GM20000 (cell line): Measurements from ENCODE around the gene ANKRD44.

Experiments
- DNase-seq: peaks from one replicate; pipeline ENCODE4 v3.0.0; 2012; ENCODE audit warnings: low spot score
- TF ChIP-seq, protein P1 (sequence below): IDR thresholded peaks from 2 replicates; pipeline ENCODE4 v1.5.1; 2012; ENCODE audit warnings: mild to moderate bottlenecking, control low read depth; ENCODE audit errors: extremely low read depth, missing control alignments

The ANKRD44 gene

DNA sequence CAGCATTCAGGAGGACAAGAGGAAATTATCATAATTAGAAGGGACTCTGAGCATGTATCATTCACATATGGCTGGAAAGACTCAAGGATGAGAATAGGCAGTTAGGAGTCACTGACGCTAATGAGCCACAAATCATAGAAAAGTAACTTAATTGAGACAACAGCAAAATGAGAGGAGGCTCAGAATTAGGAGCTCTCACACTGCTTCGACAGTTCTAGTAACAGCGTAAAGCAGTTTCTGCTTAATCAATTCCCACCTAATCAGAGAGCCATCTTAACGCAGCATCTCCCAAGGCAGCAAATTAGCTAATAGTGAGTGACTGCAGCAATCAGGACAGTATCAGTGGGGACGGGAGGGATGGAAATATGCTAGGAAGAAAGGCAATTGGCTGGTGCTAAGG lies 32.8 kb downstream of the ANKRD44 start:
- DNase-seq, result no peak
- TF ChIP-seq, protein P1, sequence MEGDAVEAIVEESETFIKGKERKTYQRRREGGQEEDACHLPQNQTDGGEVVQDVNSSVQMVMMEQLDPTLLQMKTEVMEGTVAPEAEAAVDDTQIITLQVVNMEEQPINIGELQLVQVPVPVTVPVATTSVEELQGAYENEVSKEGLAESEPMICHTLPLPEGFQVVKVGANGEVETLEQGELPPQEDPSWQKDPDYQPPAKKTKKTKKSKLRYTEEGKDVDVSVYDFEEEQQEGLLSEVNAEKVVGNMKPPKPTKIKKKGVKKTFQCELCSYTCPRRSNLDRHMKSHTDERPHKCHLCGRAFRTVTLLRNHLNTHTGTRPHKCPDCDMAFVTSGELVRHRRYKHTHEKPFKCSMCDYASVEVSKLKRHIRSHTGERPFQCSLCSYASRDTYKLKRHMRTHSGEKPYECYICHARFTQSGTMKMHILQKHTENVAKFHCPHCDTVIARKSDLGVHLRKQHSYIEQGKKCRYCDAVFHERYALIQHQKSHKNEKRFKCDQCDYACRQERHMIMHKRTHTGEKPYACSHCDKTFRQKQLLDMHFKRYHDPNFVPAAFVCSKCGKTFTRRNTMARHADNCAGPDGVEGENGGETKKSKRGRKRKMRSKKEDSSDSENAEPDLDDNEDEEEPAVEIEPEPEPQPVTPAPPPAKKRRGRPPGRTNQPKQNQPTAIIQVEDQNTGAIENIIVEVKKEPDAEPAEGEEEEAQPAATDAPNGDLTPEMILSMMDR, result no peak

DNA sequence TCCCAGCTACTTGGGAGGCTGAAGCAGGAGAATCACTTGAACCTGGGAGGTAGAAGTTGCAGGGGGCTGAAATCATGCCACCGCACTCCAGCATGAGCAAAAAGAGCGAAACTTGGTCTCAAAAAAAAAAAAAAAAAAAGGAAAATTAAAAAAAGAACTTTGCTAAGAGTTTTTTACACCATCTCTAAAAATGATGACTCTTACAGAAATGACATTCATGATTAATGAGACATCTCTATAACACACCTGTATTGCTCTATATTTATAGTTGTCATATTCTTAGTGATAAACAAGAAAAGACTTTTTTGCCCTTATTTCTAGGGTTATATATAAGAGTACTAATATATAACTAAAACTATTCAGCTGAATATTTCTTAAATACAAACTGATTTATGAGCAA lies 34.4 kb downstream of the ANKRD44 start:
- no peak for DNase-seq
- TF ChIP-seq, protein P1, result no peak

DNA sequence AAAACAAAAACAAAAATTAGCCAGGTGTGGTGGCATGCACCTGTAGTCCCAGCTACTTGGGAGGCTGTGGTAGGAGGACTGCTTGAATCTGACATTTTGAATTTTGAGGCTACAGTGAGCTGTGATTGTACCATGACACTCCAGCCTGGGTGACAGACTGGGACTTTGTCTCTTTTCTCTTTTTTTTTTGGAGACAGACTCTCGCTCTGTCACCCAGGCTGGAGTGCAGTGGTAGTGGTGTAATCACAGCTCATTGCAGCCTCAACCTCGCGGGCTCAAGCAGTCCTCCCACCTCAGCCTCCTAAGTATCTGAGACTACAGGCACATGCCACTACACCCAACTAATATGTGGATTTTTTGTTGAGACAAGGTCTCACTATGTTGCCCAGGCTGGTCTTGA lies 35.6 kb downstream of the ANKRD44 start:
- TF ChIP-seq, protein P1, result no peak
- DNase-seq, result no peak

DNA sequence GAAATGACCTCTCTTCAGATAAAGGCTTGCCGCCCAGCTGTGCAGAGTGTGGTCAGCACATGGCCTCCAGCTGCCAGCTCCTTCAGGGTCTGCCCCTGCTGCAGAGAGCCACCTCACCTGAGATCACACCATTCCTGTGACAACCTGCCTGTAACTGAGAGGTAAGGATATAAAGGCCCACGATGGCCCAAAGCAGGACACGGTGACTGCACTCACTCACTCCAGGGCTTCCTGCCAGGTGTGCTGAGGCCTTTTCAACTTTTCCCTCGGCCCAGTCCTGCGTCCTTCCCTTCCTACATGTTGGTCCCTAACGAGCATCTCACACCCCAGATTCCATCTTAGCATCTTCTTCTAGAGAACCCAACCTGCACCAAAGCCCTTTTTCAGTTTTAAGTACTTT lies 36.2 kb downstream of the ANKRD44 start:
- DNase-seq, result no peak
- TF ChIP-seq, protein P1, result no peak

DNA sequence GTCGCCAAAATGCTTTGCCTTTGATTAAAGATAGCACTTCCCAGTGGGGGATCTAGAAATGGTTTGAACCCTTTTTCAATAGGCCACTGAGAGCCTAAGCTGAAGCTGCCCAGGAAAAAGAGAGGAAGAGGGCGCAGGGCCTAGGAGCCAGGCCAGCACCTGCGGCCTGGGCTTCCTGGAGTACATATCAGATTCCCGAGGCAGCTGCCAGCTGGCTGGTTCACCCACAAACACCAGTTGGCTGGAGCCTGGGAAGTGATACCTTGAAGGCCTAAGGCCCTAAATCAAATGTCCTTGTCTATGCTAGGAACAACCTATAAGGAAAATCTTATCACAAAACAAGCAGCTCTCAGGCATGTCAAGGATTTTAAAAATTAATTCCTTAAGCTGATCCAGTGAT lies 37.1 kb downstream of the ANKRD44 start:
- TF ChIP-seq, protein P1, result no peak
- DNase-seq, result no peak

DNA sequence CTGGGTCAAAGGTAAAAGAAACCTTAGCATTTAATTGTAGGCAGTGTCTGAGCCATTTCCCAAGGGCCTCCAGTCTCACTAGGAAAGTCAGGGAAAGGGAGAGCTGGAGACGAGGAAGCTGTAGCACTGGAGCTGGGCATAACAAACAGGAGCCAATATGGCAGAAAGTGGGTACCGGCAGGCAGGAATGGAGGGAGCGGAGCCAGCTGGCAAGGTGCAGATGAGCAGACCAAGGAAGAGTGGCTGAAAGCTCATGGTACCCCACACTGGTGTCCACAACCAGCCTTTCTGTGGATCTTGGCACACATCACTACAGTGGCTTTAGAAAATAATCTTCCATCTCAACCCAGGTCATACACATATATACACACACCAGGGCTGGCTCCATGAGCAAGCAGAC lies 40.0 kb downstream of the ANKRD44 start:
- TF ChIP-seq, protein P1, result no peak
- no peak for DNase-seq

DNA sequence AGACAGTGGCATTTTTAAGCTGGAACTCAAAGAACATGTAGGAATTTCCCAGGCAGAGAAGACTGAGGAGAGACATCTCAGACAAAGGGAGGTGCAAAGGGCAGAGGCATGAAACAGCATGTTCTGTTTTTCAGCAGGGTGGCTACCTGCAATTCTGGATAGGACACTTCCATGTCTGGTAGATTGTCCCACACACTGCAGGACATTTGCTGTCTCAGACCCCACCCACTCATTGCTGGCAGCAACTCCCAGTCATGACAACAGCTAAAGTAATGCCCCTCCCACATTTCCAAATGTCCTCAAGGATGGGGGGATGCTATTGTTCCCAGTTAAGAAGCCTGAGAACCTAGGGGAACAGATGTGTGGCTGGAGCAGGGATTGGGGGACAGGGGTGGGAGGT lies 40.8 kb downstream of the ANKRD44 start:
- TF ChIP-seq, protein P1, result no peak

More for the DNA sequence above, 40.8 kb downstream of the ANKRD44 start:
- DNase-seq, result no peak
